ENCODE measurements around the gene CKLF.
A peak's percentile ranks its signal among the peaks of the same experiment; 100 is the strongest.

The CKLF gene

GRCh38 chr16:66575060-66575459 lies 22.7 kb downstream of the CKLF start:
- DNase-seq (ENCODE audit: low spot score) = no peak
- no peak for TF ChIP-seq CTCF (IDR thresholded peaks at IDR 0.05; ENCODE audit: extremely low read depth, insufficient read depth, missing control alignments)
- in situ Hi-C loops (cut with MboI; ENCODE audit: low pct_unique_long_range_greater_than_20kb, low sequenced_read_pairs, unreplicated experiment) = loop anchor here (25.0 kb wide), 1 partner anchor 163 kb away; no protein-coding TSS in a partner anchor

- DNase-seq (ENCODE audit: low spot score) = no peak
- in situ Hi-C loops (cut with MboI; ENCODE audit: low pct_unique_long_range_greater_than_20kb, low sequenced_read_pairs, unreplicated experiment) = loop anchor here (25.0 kb wide), 1 partner anchor 164 kb away; no protein-coding TSS in a partner anchor
- TF ChIP-seq CTCF (IDR thresholded peaks at IDR 0.05; ENCODE audit: extremely low read depth, insufficient read depth, missing control alignments) = no peak
Observed at GRCh38 chr16:66576296-66576695, 23.9 kb downstream of the CKLF start.

- in situ Hi-C loops (cut with MboI; ENCODE audit: low pct_unique_long_range_greater_than_20kb, low sequenced_read_pairs, unreplicated experiment) = loop anchor here (25.0 kb wide), 1 partner anchor 167 kb away; no protein-coding TSS in a partner anchor
- peak; percentile 29 for DNase-seq (ENCODE audit: low spot score)
- TF ChIP-seq CTCF (IDR thresholded peaks at IDR 0.05; ENCODE audit: extremely low read depth, insufficient read depth, missing control alignments) = no peak
Observed at GRCh38 chr16:66578651-66579531, 26.5 kb downstream of the CKLF start, which contains the start of gene CMTM2. CMTM2 (plus strand) TSS chr16:66579463; CDS start chr16:66579608, 145 bp downstream.

GRCh38 chr16:66580605-66581209 lies 28.3 kb downstream of the CKLF start:
- in situ Hi-C loops (cut with MboI; ENCODE audit: low pct_unique_long_range_greater_than_20kb, low sequenced_read_pairs, unreplicated experiment) = loop anchor here (25.0 kb wide), 1 partner anchor 168 kb away; no protein-coding TSS in a partner anchor
- TF ChIP-seq CTCF (IDR thresholded peaks at IDR 0.05; ENCODE audit: extremely low read depth, insufficient read depth, missing control alignments) = no peak
- DNase-seq (ENCODE audit: low spot score) = no peak

GRCh38 chr16:66581246-66581952 lies 29.0 kb downstream of the CKLF start:
- no peak for TF ChIP-seq CTCF (IDR thresholded peaks at IDR 0.05; ENCODE audit: extremely low read depth, insufficient read depth, missing control alignments)
- in situ Hi-C loops (cut with MboI; ENCODE audit: low pct_unique_long_range_greater_than_20kb, low sequenced_read_pairs, unreplicated experiment) = loop anchor here (25.0 kb wide), 1 partner anchor 169 kb away; no protein-coding TSS in a partner anchor
- DNase-seq (ENCODE audit: low spot score) = peak; percentile 30
